ENCODE results near the gene TTC23. TPM values are rescaled to one million over a fixed set of nuclear protein-coding genes. Genes with fewer than 3 reads are reported as not detected.

Gene TTC23
- total RNA-seq, 2 donors from 2014 or later: 0.30 TPM; not detected in 1

Other genes starting within 250 kb of the TTC23 start
- not detected for gene PGPEP1L, start 241.8 kb downstream of the TTC23 start, total RNA-seq
- 1 to 10 TPM; 1.4 to 2.7 TPM for gene SYNM, start 144.5 kb downstream of the TTC23 start, total RNA-seq
- 10 to 100 TPM; 12.6 to 15.6 TPM for gene LRRC28, start 1.9 kb upstream of the TTC23 start, total RNA-seq

All from T-helper 17 cell (primary cell).